ENCODE results near the gene AFAP1L2.

The AFAP1L2 gene

DNA sequence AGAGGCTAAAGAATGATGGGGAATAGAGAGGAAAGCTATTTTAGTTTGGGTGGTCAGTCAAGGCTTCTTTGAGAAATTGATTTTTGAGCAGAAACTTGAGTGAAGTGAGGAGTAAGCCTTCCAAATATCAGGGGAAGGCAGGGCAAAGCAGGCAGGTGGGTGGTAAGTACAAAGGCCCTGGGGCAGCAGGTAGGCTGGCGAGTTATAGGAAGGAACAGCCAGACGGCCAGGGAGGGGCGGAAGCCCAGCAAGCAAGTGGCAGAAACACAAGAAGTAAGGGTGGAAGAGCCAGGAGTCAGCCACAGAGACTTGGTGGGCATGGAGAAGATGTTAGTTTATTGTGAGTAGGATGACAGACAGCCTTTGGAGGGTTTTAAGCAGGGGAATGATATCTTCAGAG, 130.4 kb downstream of the AFAP1L2 start:
- no peak for DNase-seq (ENCODE audit: low read depth, low spot score)

DNA sequence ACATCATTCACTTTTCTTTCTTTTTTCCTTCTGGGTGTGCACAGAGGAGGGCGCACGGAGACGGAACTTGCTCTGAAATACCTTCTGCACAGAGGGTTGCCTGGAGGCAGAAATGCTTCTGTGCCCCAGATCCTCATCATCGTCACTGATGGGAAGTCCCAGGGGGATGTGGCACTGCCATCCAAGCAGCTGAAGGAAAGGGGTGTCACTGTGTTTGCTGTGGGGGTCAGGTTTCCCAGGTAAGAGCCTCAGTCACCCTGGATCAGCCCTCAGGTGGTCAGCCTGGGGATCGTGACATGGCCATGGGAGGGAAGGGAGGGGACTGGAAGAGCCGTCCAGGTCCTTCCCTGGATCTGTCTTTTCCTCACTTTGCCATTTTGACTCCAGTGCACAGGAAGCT, 131.6 kb downstream of the AFAP1L2 start:
- DNase-seq (ENCODE audit: low read depth, low spot score), result no peak

DNA sequence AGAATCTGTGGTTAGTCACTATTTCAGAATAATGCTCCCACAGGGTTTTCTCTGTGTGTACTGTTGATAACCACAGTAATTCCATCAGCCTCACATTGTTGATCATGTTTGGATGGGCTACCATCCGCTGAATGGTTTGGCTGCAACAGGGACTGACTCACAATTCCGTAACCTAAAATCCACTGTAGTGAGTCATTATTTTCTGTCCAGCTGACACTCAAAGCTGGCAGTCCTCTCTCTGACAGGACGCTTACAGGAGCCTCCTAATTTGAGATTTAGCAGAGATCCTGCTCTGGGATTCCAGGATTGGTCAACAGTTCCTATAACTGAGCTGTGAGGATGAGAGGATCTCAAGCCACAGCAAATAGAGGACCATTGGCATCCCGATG, 132.5 kb downstream of the AFAP1L2 start:
- DNase-seq (ENCODE audit: low read depth, low spot score), result peak; percentile 96

DNA sequence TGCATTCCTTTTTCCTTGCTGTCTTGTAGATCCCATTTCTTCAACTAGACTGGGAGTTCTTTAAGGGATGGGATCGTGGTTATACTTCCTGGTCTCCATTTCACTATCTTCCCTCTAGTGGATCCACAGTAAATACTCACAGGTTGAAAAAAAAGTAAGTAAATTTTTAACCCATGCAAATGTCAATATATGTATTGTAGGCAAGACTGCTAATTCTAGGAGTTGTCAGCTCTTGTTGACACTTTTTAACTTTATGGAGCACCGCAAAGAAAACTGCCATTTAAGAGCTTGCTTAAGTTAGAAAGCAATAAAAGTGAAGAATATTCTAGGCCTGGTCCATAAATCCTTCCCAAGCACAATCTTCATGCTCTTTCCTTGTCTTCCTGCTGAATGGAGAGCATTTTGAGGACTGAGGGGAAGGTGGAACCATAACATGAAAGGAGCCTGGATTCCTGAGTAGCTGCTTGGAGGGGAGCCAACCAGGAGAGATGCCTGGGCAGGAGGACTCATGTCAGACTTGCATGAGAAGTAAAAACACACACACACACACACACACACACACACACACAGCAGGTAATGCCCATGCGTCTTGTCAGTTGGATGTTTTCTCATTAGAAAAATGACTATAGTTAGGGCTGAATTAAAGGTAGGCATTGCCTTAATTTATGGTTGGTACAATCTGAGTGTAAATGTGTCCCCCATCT, 133.1 kb downstream of the AFAP1L2 start:
- DNase-seq (ENCODE audit: low read depth, low spot score), result peak; percentile 92

DNA sequence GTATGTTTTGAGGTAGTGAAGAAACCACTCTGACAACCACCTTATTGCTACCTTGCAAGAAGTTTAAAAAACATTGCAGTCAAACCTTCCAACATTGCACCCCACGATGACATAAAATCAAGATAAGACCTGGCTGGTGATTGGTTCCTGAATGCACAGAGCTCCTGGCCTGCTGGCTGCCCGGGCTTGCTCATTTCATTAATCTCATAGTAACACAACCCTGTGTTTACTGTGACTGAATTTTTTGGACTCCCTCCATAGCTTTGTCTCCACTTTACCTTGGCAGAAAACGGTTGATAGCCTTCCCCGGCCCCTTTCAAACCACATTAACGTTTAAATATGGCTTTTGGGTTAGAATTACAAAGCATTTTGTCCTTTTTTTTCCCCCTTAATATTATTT, 137.8 kb downstream of the AFAP1L2 start:
- peak; percentile 89 for DNase-seq (ENCODE audit: low read depth, low spot score)

DNA sequence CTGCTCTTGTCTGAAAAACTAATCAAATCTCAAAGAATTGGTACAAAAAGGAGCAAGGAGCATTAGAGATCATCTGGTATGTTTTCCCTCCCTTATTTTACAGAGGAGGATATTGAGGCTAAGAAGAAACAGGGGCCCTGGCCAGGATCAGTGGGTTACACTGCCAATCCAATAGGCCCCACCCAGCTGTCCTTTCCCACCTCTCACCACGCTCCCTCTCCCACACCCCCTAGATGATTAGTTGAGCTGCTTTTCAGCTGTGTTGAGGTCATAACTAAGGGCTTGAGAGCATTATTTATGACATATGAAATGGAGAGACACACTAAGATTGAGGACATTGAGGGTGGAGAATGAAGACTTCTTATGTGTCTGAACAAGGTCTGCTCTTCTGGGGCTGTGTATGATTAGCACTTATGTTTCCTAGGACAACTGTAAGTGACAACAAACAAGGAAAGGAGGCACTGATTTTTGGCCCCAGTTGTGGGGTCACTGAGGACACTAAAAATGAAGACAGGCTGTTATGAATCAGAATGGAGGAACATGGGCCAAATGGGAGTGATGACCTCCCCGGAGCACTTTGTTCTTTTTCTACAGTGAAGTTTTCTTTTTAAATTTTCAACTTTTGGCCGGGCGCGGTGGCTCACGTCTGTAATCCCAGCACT, 138.8 kb downstream of the AFAP1L2 start:
- DNase-seq (ENCODE audit: low read depth, low spot score), result no peak

DNA sequence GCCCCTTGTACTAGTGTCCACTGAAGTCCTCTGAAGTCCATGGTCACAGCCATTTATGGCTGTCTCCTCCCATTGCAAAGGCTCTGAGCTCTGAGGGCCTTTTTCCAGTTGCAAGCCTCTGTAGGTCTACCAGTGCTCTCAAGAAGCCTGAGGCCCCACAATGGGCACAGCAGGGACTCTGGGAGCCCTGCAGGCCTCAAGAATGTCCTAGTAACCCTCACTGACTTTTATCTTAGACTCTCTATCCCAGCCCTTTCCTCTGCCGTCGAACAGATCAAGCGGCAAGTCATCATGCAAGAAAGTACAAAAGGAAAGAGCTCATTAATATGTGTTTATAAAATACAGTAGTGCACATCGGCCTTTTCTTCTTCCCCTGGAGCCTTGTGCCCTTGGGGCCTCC, 141.8 kb downstream of the AFAP1L2 start:
- no peak for DNase-seq (ENCODE audit: low read depth, low spot score)

DNA sequence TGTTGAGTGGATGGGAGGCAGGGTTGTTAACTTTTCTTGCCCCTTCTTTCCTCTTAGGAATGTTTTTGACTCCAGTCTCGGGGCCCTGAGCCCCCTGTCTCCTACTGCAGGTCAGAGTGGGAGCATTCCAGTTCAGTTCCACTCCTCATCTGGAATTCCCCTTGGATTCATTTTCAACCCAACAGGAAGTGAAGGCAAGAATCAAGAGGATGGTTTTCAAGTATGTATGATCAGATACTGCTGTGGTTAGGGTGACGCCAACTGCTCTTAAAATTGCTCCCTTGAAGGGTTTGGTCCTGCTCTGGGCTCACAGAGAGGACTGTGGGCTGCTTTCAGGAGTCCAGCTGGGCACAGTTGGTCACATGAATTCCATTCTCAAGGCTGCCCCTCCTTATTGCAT, 143.2 kb downstream of the AFAP1L2 start:
- peak; percentile 64 for DNase-seq (ENCODE audit: low read depth, low spot score)

DNA sequence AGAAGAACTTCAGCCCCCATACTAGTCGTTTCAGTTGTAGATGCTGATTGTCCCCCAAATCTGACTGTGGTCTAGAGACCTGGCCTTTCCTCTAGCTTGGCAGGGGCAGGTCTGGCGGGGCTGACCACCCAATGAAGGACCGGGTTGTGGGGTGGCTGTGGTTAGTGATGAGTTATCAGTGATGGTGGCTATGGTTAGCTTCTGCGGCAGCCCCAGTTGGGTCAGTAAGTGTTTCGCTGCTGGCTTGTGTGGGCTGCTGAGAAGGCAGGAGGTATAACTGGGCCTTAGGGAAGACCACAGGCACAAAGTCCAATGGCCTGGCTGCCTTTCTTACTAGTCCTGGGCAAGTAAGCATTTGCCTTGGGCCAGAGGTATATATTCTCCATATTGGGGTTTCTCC, 143.9 kb downstream of the AFAP1L2 start:
- no peak for DNase-seq (ENCODE audit: low read depth, low spot score)

DNA sequence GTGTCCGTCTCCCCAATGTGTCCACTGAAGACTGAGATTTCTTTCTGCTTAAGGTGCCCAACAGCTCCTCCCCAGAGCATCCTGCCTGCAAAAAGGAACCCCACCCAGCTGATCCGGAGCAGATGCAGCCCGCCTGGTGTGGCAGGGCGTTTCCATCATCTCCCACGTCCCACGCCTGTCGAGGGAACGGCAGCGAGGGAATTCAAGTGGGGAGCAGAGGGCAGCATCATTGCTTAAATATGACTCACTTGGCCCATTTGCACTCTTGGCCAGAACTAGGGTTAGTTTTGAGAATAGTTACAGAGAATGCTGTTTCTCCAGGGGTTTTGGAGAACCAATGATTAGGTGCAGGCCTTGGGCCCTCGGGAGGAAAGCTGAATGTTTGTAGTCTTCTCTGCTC, 144.5 kb downstream of the AFAP1L2 start:
- DNase-seq (ENCODE audit: low read depth, low spot score), result no peak

DNA sequence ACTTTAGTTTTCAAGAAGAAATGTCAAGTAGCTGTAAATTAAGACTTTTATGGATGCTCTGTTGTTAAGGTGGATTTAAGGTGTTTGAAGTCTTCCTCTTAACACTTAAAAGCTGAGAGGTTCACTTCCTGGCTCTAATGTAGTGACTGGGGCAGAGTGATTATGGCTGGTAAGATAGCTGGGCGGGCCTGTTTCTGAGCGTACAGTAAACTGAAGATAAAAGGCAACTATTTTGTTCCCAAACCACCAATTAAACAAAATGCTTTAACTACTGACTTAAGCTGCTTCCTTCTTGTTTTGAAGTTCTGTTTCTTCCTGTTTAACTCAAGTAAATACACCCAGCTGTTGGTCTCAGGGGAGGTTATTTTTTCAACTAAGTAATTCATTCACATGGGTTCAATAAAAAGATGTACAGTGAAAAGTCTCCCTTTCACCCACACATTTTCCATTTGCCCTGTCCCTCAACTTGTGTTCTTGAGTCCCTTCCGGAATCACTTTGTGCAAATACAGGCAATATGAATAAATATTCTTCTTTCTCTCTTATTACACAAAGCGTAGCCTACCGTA, 145.9 kb downstream of the AFAP1L2 start:
- DNase-seq (ENCODE audit: low read depth, low spot score), result no peak

DNA sequence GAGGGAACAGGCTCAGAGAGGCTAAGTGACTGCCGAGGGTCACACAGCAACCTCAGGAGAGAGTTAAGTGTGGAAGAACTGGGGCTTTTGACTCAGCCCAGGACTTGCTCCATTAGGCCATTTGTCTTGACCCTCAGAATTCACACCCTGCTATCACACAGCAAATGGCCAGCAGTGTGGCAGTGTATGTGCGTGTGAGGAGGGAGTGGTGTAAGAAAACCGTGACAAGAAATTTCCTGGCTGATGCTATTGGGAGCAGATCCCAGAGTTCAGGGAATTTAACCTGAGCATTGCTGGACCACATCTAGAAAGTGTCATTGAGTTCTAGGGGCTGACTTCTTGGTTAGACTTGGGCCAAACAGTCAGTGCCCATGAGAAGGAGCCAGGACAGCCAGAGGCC, 146.8 kb downstream of the AFAP1L2 start:
- DNase-seq (ENCODE audit: low read depth, low spot score), result no peak

DNA sequence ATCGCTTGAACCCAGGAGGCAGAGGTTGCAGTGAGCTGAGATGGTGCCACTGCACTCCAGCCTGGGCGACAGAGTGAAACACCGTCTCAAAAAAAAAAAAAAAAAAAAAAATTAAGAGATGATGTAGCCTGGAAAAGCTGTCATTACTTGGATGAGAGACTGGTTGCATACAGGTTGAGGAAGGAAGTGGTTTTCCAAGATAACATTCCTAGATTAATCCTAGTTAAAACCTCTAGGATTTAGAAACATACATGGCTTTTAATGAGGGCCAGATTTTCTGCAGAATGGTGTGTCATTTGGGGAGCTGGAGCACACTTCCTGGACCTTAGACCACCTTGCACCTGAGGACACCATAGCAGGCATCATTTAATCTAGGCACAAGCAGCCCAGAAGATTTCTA, 147.5 kb downstream of the AFAP1L2 start:
- DNase-seq (ENCODE audit: low read depth, low spot score), result no peak

DNA sequence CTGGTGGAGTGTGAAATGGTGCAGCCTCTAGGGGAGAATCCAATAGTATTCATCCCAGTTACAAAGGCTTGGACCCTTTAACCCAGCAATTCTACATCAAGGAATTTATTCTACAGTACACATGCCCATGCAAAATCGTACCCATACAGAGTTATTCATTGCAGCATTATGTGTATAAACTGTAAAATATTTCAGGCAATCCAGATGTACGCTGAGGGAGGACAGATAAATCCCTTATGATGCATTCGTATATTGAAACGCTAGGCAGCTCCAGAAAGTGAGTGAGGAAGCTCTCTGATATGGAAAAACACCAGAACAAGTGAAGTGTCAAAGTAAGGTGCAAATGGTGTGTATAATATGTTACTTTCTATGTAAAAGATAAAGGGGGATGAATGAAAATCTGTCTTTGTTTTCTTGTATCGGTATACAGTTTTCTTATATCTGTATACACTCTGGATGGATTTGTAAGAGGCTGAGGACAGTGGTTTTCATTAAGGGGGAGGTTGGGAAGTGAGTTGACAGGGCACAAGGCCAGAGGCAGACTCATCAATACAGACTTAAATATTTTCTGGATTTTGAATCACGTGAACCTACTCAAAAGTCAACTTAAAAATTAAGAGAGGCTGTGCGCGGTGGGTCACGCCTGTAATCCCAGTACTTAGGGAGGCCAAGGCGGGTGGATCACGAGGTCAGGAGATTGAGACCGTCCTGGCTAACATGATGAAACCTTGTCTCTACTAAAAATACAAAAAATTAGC, 148.1 kb downstream of the AFAP1L2 start:
- DNase-seq (ENCODE audit: low read depth, low spot score), result no peak

DNA sequence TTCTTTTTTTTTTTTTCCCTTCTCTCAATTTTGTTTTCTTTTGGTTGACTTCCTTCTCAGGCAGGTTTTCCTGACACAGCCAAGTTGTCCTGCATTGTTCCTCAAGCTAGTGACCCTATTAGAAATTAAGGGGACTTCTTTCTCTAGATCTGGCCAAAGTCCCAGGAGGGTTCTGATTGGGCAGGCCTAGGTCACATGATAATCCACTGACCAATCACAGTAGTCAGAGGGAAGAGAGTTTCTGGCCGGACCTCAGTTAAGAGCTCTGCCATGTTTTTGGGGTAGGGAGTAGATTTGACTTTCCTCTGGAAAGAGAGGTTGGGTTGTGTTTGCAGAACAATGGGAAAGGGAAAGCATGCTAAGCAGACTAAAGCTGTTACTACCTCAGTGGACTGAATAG, 149.1 kb downstream of the AFAP1L2 start:
- no peak for DNase-seq (ENCODE audit: low read depth, low spot score)

DNA sequence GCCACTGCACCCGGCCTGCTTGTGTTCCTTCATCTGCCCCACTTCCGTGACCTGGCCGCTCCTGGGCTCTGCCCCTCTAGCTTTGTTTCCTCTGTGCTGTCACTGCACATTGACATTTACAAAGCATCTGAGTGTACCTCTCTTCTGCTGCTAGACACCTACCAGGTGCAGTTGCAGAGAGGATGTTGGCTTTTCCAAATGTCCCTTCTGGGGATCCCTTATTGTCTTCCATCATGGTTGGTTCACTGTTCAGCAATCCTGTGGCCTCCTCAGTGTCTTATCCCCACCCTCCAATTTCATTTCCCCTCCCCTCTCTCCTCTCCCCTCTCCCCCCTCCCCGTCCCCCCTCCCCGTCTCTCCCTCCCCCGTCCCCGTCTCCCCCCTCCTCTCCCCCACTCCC, 151.4 kb downstream of the AFAP1L2 start:
- DNase-seq (ENCODE audit: low read depth, low spot score), result no peak

DNA sequence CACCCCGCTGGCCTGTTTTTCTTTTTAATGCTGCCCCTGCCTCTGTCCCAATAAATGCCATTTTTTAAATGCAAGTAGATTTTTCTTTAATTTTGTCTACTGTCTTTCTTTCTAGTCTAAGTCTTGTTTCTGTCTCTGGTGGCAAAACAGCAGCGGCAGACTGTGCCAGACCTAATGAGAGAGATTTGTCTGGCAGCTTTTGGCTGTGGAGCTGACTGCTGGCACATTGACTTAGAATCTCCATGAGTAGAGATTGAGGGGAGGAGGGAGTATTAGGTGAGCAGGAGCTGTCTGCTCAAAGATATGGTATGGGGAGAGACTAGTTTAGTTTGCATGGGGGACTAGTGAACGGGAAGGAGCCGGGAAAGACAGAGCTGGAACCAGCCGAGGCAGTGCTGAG, 152.2 kb downstream of the AFAP1L2 start:
- no peak for DNase-seq (ENCODE audit: low read depth, low spot score)

DNA sequence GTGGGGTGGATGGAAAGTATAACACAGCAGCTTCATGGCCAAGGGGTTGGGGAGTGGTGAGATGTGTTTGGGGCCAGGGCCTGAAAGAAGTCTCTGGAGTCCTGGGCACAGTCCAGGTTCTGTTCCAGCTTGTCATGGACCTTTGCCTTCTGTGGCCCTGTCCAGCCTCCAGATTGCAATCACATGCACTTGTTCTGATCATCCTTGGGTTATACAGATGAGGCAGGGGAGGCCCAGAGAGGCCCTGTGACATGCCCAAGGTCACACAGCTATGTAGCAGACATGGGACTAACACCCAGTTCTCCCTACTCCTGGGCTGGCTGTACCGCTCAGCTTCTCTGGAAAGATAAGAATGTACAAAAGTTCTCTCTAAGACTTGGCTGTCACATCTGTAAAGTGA, 153.6 kb downstream of the AFAP1L2 start:
- no peak for DNase-seq (ENCODE audit: low read depth, low spot score)

DNA sequence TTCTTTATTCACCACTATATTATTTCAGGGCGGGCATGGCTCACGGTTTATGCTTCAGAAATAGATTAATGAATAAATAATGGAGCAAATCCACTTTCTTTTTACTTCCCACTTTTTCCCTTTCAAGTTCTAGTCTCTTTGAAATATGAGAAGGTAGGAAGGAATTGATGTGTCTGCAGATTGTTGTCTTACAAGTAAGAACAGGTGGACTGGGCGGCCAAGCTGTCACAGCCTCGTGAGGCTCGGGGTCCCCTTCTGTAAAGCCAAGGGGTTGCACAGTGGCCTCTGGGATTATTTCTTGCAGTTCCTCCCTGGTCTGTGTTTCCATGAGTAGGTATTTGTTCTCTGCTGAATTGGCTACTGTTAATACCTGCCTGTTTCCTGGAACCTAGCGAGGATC, 154.1 kb downstream of the AFAP1L2 start:
- no peak for DNase-seq (ENCODE audit: low read depth, low spot score)

DNA sequence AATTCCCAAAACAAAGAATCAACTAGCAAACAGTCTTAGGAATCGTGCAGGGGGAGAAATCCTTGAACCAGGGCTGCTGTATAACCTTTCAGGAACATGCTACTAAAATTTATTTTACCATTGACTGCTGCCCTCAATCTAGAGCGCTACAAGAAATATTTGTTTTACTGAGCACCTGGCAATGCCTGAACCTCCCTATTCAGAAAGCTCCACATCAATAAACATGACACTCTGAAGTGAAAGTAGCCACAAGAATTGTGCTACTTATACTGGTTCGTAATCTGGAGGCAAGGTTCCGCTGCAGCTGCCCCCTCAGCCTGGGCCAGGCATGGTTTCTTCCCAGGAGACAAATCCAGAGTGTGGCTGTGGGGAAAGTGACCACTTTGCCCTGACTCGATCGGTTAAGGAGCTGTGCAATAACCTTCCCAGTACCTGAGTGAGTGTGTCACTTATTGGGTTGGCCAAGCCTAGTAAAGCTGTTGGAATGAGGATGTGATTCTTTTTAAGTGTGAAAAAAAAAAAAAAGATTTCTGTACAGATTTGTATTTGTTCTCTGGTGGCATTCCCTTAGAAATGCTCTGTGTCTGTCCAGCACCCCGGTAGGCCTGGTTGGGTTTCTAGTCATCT, 157.5 kb downstream of the AFAP1L2 start:
- no peak for DNase-seq (ENCODE audit: low read depth, low spot score)

DNA sequence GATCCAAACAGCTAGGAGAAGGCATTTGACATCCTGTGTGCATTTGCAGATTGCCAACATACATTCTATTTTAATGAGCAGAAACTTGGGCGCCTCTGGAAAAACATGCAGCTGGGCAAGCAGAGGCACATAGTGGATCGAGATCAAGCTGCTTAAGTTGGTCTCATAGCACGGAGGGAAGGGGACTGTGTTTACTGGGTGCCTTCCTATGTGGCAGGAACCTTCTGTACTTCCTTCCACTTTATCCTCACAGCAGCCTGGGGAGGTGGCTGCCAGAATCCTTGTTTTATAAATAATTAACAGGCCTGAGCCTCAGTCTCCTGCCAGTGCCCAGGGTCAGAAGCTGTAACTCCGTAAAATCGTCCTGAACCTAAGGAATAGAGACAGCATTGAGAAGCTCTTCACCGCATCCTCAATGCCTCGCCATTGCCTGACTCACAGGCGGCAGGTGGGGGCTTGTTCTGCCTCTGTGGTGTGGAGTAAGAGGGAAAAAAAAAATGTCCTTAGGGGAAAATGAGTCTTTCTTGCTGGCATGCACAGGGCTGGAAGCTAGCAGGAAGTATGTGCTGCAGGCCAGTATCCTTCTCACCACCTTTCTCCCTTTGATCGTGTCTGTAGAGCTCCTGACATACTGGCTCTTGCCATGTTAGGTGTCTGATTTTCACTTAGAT, 159.0 kb downstream of the AFAP1L2 start:
- no peak for DNase-seq (ENCODE audit: low read depth, low spot score)
